ENCODE measurements around the gene GPR39.

Gene GPR39

GRCh38 chr2:132642415-132642814, 225.8 kb downstream of the GPR39 start:
- no peak for DNase-seq (ENCODE audit: low spot score)

- DNase-seq (ENCODE audit: low spot score) = no peak
These were observed 228.6 kb downstream of the GPR39 start for GRCh38 chr2:132645176-132645575.

GRCh38 chr2:132645722-132646539, 229.3 kb downstream of the GPR39 start:
- DNase-seq (ENCODE audit: low spot score) = no peak

GRCh38 chr2:132646540-132647108, 230.0 kb downstream of the GPR39 start:
- DNase-seq (ENCODE audit: low spot score) = no peak

- DNase-seq (ENCODE audit: low spot score) = no peak
These were observed 234.8 kb downstream of the GPR39 start for GRCh38 chr2:132651115-132652045.

- DNase-seq (ENCODE audit: low spot score) = no peak
These were observed 235.9 kb downstream of the GPR39 start for GRCh38 chr2:132652474-132652873.

- DNase-seq (ENCODE audit: low spot score) = no peak
These were observed 237.7 kb downstream of the GPR39 start for GRCh38 chr2:132654335-132654734.

- no peak for DNase-seq (ENCODE audit: low spot score)
These were observed 238.4 kb downstream of the GPR39 start for GRCh38 chr2:132654968-132655367.

GRCh38 chr2:132656266-132656975, 239.8 kb downstream of the GPR39 start:
- no peak for DNase-seq (ENCODE audit: low spot score)

- DNase-seq (ENCODE audit: low spot score) = no peak
These were observed 242.7 kb downstream of the GPR39 start for GRCh38 chr2:132659331-132659730.

GRCh38 chr2:132662732-132663131, 246.1 kb downstream of the GPR39 start:
- DNase-seq (ENCODE audit: low spot score) = no peak

GRCh38 chr2:132664096-132664495, 247.5 kb downstream of the GPR39 start:
- DNase-seq (ENCODE audit: low spot score) = no peak

GRCh38 chr2:132665401-132666140, 249.0 kb downstream of the GPR39 start:
- no peak for DNase-seq (ENCODE audit: low spot score)

- DNase-seq (ENCODE audit: low spot score) = no peak
These were observed 251.1 kb downstream of the GPR39 start for GRCh38 chr2:132667706-132668105.

GRCh38 chr2:132668189-132668823, 251.7 kb downstream of the GPR39 start:
- no peak for DNase-seq (ENCODE audit: low spot score)

GRCh38 chr2:132668987-132669907, 252.6 kb downstream of the GPR39 start:
- DNase-seq (ENCODE audit: low spot score) = no peak

GRCh38 chr2:132669908-132670495, 253.4 kb downstream of the GPR39 start, which contains the start of gene LYPD1:
Gene LYPD1 (minus strand): TSS chr2:132670205. CDS start chr2:132669932, 273 bp downstream.
- DNase-seq (ENCODE audit: low spot score) = no peak

- DNase-seq (ENCODE audit: low spot score) = no peak
These were observed 254.0 kb downstream of the GPR39 start for GRCh38 chr2:132670496-132671150.

Measured in activated CD4-positive, alpha-beta T cell treated with anti-CD3 and anti-CD28 coated beads, Interleukin-2, Interleukin-4, amounts not matched to agents 100 ng/mL and 50 ng/mL, durations not matched to agents 16 hours and 8 hours (primary cell).